ENCODE data around the gene ENTPD6.
"Not testable (repeated sequence)": the region's sequence is repeated elsewhere in the genome, so short reads cannot be mapped to it uniquely, and the experiment has no call there.

The ENTPD6 gene

GRCh38 chr20:25239387-25240370 lies 44.2 kb downstream of the ENTPD6 start:
- no peak for TF ChIP-seq CTCF (IDR thresholded peaks at IDR 0.05; ENCODE audit: insufficient read depth, missing control alignments)
- DNase-seq (ENCODE audit: insufficient read length, low spot score) (no peak), FAIRE-seq (no peak)

GRCh38 chr20:25240851-25241658 lies 45.5 kb downstream of the ENTPD6 start:
- not testable (repeated sequence) for FAIRE-seq; DNase-seq (ENCODE audit: insufficient read length, low spot score)

- FAIRE-seq; DNase-seq (ENCODE audit: insufficient read length, low spot score): not testable (repeated sequence)
Measured at GRCh38 chr20:25241659-25241955, 46.1 kb downstream of the ENTPD6 start.

GRCh38 chr20:25242231-25242630 lies 46.7 kb downstream of the ENTPD6 start:
- FAIRE-seq (no peak), DNase-seq (ENCODE audit: insufficient read length, low spot score) (no peak)
- no peak for TF ChIP-seq CTCF (IDR thresholded peaks at IDR 0.05; ENCODE audit: insufficient read depth, missing control alignments)

GRCh38 chr20:25243416-25243979 lies 48.0 kb downstream of the ENTPD6 start:
- DNase-seq (ENCODE audit: insufficient read length, low spot score) (no peak), FAIRE-seq (no peak)
- TF ChIP-seq CTCF (IDR thresholded peaks at IDR 0.05; ENCODE audit: insufficient read depth, missing control alignments), result no peak

- no peak for TF ChIP-seq CTCF (IDR thresholded peaks at IDR 0.05; ENCODE audit: insufficient read depth, missing control alignments)
- DNase-seq (ENCODE audit: insufficient read length, low spot score) (no peak), FAIRE-seq (no peak)
Measured at GRCh38 chr20:25244976-25245375, 49.5 kb downstream of the ENTPD6 start.

- no peak for TF ChIP-seq CTCF (IDR thresholded peaks at IDR 0.05; ENCODE audit: insufficient read depth, missing control alignments)
- FAIRE-seq (no peak), DNase-seq (ENCODE audit: insufficient read length, low spot score) (no peak)
Measured at GRCh38 chr20:25245461-25245860, 49.9 kb downstream of the ENTPD6 start.
